T1000 (cell line): ENCODE results near the gene SCARF2.

Experiments used
- DNase-seq: peaks from one replicate; lab custom pipeline; 2025; ENCODE audit warnings: mixed read lengths; lab: John Stamatoyannopoulos, UW

The SCARF2 gene

DNA sequence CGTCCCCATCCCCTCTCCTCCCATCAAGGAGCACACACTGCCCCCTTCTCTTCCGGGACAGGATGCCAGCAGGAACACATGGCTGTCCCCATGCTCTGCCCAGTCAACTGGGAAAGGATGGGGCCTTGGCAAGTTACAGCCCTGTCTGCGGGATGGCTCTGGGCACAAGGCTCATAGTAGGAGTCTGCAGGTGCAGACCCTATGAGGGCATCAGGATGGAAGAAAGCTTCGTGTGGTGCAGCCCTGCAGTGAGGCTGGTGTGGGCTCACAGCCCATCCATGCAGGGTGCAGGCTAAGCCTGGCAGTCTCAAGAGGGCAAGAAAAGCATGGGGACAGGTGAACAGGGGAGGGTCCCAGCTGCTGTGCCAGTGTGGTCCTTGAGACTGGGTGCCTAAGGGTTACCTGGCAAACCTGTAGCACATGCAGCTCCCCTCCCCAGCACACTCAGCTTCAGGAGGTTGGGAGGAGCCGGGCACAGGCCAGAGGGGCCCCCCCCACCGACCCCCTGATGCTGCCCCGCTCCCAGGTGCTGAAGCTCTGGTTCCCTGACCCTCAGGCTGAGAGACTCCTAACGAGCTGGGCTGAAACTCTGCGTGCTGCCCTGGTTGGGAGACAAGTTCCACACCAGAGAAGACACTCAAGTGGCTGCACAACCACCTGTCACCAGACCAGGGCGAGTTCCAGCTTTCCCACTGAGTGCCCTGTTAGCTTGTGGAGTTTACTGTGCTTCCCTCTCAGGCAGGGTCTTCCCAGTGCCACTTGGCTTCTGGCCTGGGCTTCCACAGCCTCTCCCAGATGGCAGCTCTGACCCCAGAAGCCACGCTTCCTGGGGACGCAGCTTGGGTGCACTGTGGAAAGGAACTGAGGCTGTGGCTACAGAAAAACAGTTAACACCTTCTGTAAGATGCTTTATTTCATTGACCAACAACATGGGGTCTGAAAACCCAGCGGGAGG, 3.3 kb upstream of the SCARF2 start:
- no peak for DNase-seq

DNA sequence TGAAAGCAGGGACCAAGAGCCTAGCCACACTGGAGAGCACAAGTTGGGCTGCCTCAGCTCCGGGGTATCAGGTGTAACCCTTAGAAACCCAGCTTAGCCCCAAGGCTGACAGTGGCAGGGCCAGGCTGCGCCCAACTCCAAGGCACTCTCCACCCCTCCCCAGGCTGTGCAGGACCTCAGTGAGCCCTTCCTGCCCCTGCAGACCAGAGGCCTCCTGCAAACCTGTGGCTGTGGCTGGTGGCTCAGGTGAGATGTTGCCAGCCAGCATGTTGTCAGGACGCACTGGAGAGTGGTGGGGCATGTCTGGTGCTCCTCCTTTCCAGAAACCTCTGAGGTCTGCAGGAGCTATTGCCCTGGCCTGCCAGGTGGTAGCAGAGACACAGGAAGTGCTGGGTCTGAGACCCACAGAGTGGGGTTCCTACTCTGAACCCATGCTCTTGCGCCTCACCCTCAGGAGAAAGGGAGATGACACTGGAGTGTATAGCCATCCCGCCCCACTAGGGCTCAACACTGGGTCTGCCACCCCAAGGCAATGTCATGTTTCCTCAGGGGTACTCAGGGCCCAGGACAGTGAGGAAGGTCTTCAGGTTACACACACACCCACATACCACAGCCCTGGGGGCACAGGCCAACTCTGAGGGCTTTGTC, 2.4 kb upstream of the SCARF2 start:
- no peak for DNase-seq

- no peak for DNase-seq
Observed at GRCh38 chr22:20439556-20439927, 1.9 kb upstream of the SCARF2 start.

- DNase-seq = no peak
Observed at GRCh38 chr22:20438678-20439492, 1.3 kb upstream of the SCARF2 start.

DNA sequence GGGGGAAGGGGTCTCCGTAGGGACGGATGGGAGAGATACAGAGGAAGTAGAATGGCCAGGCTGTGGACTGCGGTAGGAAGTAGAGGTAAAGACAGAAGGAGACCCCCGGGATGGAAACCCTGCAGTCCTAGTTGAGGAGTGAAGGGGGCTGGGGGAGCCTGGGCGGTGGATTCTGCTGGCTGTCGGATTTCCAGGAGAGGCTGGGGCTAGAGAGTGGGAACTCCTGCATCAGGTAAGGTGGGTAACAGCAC, 727 bp upstream of the SCARF2 start:
- no peak for DNase-seq

GRCh38 chr22:20436768-20437612, 635 bp downstream of the SCARF2 start:
- DNase-seq = no peak

GRCh38 chr22:20436307-20436767, 1.3 kb downstream of the SCARF2 start:
- no peak for DNase-seq

DNA sequence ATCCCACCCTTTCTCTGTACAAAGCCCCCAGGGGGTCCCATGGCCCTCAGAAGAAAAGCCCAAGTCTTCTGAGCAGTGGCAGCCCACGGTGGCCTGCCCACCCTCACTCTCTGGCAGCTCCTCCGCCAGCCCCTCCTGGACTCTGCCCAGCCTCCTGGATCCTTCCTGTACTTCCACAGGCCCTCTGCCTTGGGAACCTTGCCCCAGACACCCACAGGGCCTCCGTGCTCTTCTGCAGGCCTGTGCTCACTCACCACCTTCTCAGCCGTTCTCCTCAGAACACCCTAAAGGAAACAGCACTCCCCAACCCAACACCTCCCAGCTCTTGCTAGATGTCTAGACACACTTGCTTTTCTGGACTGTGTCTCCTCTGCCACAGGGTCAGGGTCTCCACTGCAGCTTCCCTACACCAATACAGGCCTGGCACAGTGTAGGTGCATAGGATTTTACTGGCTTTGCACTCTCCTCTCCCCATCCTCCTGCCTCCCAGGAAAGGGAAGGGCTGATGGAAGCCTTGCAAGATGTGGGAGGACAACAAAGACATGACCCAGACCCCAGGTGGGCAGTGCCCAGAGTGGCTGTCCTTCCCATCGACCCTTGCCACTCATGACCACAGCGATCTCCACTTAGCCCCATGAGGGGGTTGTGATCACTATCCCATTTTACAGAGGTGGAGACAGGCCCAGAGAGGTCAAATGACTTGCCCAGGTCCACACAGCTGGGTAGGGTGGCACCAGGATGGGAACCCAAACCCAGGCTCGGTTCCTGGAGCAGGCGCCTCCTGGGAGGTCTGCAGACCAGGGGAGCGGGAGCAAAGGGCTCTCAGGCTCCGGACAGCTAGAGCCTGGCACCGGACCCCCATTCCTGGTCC, 2.0 kb downstream of the SCARF2 start:
- no peak for DNase-seq

- no peak for DNase-seq
Observed at GRCh38 chr22:20434773-20435172, 2.9 kb downstream of the SCARF2 start.

DNA sequence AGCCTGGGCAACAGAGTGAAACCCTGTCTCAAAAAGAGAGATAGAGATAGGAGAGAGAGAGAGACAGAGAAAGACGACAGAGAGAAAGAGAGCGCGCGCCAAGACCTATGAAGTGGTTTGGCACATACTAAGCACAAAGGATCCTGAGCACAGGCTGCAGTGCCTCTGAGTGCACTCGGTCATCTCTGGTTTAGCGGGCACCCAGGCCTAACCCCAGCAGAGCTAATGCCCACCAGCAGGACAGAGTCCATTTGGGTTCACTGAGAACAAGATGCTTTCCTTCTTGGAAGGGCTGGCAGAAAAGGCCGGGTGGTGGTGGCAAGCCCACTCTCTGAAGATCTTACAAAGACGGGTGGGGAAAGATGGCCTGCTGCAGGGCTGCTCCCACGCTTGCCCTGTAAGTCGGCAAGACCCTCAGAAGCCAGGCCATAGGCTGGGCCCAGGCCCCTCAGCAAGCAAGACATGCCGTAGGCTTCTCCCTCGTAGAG, 3.3 kb downstream of the SCARF2 start:
- no peak for DNase-seq

GRCh38 chr22:20433686-20434241, 3.9 kb downstream of the SCARF2 start:
- DNase-seq = no peak

DNA sequence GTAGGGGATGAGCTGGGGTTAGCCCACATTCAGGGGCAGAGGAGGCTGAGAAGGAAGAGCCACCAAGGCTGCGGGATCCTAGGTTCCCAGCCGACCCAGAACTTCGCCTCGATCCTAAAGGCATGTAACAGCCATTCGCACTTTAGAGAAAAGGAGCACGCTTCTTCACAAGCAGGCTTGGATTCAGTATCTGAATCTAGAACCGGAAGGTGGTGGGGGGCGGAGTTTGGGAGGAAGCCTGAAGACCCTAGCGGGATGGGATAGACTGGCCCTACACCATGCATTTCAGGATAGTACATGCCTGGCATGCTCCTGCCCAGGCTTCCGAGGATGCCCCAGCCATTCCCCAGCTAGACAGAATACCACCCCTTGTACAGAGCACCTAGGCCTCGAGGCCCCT, 4.4 kb downstream of the SCARF2 start:
- no peak for DNase-seq

GRCh38 chr22:20432244-20432686, 5.4 kb downstream of the SCARF2 start:
- no peak for DNase-seq

DNA sequence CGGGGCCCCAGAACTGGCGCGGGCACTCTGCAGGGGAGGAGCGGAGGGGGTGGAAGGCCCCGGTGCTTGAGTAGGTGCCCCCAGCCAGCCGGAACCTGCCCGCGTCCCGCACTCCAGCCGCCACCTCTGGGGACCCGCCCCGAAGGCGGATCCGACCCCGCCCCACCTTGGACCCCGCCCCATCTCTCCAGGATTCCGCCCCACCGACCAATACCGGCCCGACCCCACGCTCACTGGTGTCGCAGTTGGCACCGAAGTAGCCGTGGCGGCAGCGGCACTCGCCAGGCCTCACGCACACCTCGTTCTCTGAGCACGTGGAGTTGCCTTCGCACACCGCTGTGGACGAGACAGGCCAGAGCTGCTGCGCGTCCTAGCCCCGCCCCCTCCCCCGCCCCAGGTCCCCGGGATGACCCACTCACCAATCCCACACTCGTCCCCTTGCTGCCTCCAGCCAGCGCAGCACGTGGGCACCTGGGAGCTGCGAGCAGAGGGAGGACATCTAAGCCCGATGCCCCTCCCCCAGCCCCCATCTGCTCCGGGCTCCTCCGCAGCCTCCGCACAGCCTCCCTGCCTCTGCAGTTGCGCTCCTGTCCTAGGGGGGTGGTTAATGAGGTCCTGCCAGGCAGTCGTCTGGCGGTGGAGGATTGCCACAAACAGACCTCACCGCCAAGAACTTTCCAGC, 6.0 kb downstream of the SCARF2 start:
- no peak for DNase-seq

- no peak for DNase-seq
Observed at GRCh38 chr22:20430720-20431510, 6.7 kb downstream of the SCARF2 start.

DNA sequence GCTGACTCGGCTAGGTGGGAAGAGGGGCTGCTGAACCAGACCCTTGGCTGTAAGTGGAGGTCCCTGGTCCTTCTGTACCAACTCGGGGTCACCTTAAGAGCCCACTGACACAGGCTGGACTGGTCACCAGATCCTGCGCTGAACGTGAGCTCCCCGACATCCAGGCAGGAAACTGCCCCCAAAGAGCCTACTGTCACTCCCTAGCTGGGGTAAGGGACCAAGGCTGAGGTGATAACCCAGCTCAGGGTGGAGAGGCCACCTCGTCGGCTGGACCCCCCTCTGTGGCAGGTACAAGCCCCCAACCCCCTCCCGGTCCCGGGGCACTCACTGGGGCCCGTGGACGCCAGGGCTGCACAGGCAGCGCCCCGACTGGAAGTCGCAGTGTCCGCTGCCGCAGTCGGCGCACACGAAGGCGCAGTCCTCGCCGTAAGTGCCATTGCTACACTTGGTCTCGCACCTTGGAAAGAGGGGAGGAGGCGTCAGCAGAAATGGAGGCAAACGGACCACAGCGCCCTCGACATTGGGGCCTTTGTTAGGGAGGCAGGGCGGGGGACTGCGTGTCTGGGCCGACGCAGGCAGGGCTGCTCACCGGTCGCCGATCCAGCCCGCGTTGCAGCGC, 7.4 kb downstream of the SCARF2 start:
- no peak for DNase-seq

GRCh38 chr22:20429254-20430100, 8.1 kb downstream of the SCARF2 start:
- DNase-seq = no peak
